ENCODE results near the gene USP17L11. TPM values are rescaled to one million over a fixed set of nuclear protein-coding genes. Genes with fewer than 3 reads are reported as not detected.

USP17L11 gene, protein sequence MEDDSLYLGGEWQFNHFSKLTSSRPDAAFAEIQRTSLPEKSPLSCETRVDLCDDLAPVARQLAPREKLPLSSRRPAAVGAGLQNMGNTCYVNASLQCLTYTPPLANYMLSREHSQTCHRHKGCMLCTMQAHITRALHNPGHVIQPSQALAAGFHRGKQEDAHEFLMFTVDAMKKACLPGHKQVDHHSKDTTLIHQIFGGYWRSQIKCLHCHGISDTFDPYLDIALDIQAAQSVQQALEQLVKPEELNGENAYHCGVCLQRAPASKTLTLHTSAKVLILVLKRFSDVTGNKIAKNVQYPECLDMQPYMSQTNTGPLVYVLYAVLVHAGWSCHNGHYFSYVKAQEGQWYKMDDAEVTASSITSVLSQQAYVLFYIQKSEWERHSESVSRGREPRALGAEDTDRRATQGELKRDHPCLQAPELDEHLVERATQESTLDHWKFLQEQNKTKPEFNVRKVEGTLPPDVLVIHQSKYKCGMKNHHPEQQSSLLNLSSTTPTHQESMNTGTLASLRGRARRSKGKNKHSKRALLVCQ
- total RNA-seq: not detected in 2 replicates

DNA sequence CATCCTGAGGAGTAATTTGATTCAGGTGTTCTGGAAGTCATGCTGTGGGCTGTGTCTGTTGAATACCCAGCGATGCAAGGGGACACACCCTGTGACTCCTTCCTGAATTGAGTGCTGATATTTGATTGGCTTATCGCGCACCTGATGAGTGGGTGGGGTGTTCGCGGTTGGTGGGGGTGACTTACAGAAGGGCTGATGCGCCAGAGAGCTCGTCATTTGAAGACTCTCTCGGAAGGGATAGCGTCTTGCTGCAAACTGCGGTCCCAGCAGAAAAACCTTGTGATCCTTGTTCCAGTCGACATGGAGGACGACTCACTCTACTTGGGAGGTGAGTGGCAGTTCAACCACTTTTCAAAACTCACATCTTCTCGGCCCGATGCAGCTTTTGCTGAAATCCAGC lies at the start of gene USP17L11:
Gene USP17L11 (plus strand): TSS at position 301 of the 400 bp plus-strand sequence. CDS start 0 bp downstream, at position 301.

DNA sequence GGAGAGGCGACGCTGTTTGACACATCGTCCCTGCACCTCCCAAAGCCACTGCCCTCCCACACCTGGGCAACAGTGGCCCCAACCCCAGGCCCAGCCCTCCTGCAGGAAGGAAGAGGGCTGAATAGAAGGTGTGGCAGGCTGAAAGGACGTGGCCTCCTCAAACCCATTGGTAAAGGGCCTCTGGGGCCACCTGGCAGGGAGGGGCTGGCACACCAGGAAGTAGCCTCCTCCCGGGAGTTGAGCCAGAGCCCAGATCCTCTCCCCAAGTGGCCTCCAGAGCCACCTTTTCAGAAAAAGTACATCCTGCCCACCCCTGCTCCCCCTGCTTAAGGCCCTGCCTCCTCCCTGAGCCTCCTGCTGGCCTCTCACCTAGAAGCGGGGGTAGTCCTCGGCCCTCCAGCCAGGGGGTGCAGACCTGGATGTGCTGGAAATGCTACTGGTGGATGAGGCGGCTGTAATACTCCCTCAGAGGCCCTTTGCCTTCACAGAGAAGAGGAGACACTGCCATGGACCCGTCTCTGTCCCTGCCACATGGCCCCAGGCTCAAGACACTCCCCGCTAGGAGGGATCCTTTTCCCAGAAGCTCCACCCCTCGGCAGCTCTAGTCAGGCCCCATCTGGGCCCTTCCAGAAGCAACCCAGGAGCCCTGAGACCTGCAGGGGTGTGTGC lies 45.3 kb upstream of the USP17L11 start, which contains the start of gene FAM90A26:
Gene FAM90A26 (plus strand): TSS at position 619 of the 669 bp plus-strand sequence. CDS start 2,764 bp downstream, outside the sequence.

DNA sequence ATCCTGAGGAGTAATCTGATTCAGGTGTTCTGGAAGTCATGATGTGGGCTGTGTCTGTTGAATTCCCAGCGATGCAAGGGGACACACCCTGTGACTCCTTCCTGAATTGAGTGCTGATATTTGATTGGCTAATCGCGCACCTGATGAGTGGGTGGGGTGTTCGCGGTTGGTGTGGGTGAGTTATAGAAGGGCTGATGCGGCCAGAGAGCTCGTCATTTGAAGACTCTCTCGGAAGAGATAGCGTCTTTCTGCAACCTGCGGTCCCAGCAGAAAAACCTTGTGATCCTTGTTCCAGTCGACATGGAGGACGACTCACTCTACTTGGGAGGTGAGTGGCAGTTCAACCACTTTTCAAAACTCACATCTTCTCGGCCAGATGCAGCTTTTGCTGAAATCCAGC lies 4.8 kb upstream of the USP17L11 start, which contains the start of gene USP17L10:
Gene USP17L10 (plus strand): TSS at position 301 of the 400 bp plus-strand sequence. CDS start 0 bp downstream, at position 301.

DNA sequence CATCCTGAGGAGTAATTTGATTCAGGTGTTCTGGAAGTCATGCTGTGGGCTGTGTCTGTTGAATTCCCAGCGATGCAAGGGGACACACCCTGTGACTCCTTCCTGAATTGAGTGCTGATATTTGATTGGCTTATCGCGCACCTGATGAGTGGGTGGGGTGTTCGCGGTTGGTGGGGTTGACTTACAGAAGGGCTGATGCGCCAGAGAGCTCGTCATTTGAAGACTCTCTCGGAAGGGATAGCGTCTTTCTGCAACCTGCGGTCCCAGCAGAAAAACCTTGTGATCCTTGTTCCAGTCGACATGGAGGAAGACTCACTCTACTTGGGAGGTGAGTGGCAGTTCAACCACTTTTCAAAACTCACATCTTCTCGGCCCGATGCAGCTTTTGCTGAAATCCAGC lies 4.6 kb downstream of the USP17L11 start, which contains the start of gene USP17L12:
Gene USP17L12 (plus strand): TSS at position 301 of the 400 bp plus-strand sequence. CDS start 0 bp downstream, at position 301.

DNA sequence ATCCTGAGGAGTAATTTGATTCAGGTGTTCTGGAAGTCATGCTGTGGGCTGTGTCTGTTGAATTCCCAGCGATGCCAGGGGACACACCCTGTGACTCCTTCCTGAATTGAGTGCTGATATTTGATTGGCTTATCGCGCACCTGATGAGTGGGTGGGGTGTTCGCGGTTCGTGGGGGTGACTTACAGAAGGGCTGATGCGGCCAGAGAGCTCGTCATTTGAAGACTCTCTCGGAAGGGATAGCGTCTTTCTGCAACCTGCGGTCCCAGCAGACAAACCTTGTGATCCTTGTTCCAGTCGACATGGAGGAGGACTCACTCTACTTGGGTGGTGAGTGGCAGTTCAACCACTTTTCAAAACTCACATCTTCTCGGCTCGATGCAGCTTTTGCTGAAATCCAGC lies 9.4 kb downstream of the USP17L11 start, which contains the start of gene USP17L13:
Gene USP17L13 (plus strand): TSS at position 301 of the 400 bp plus-strand sequence. CDS start 0 bp downstream, at position 301.

DNA sequence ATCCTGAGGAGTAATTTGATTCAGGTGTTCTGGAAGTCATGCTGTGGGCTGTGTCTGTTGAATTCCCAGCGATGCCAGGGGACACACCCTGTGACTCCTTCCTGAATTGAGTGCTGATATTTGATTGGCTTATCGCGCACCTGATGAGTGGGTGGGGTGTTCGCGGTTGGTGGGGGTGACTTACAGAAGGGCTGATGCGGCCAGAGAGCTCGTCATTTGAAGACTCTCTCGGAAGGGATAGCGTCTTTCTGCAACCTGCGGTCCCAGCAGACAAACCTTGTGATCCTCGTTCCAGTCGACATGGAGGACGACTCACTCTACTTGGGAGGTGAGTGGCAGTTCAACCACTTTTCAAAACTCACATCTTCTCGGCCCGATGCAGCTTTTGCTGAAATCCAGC lies 18.9 kb downstream of the USP17L11 start, which contains the start of gene USP17L15:
Gene USP17L15 (plus strand): TSS at position 301 of the 400 bp plus-strand sequence. CDS start 0 bp downstream, at position 301.

DNA sequence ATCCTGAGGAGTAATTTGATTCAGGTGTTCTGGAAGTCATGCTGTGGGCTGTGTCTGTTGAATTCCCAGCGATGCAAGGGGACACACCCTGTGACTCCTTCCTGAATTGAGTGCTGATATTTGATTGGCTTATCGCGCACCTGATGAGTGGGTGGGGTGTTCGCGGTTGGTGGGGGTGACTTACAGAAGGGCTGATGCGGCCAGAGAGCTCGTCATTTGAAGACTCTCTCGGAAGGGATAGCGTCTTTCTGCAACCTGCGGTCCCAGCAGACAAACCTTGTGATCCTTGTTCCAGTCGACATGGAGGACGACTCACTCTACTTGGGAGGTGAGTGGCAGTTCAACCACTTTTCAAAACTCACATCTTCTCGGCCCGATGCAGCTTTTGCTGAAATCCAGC lies 28.4 kb downstream of the USP17L11 start, which contains the start of gene USP17L17:
Gene USP17L17 (plus strand): TSS at position 301 of the 400 bp plus-strand sequence. CDS start 0 bp downstream, at position 301.

DNA sequence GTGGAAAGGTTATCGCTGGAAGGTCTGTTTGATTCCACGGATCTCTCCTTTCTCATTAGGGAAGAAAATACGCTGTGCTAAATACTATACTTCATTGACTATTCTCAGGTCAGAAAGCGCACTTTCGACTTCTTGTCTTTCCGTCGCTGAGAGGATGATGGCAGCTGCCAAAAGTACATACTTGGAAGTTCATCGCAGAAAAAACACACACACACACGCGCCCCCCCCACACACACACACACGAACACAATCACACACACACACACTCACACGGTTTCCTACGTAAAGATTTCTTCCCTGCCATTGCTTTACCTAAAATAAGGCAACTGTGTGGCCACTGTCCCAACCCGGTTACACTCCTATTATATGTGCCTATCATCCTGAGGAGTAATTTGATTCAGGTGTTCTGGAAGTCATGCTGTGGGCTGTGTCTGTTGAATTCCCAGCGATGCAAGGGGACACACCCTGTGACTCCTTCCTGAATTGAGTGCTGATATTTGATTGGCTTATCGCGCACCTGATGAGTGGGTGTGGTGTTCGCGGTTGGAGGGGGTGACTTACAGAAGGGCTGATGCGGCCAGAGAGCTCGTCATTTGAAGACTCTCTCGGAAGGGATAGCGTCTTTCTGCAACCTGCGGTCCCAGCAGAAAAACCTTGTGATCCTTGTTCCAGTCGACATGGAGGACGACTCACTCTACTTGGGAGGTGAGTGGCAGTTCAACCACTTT lies 32.9 kb downstream of the USP17L11 start, which contains the start of gene USP17L18:
Gene USP17L18 (plus strand): TSS at position 678 of the 728 bp plus-strand sequence. CDS start 0 bp downstream, at position 678.

DNA sequence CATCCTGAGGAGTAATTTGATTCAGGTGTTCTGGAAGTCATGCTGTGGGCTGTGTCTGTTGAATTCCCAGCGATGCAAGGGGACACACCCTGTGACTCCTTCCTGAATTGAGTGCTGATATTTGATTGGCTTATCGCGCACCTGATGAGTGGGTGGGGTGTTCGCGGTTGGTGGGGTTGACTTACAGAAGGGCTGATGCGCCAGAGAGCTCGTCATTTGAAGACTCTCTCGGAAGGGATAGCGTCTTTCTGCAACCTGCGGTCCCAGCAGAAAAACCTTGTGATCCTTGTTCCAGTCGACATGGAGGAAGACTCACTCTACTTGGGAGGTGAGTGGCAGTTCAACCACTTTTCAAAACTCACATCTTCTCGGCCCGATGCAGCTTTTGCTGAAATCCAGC lies 37.9 kb downstream of the USP17L11 start, which contains the start of gene USP17L19:
Gene USP17L19 (plus strand): TSS at position 301 of the 400 bp plus-strand sequence. CDS start 0 bp downstream, at position 301.

DNA sequence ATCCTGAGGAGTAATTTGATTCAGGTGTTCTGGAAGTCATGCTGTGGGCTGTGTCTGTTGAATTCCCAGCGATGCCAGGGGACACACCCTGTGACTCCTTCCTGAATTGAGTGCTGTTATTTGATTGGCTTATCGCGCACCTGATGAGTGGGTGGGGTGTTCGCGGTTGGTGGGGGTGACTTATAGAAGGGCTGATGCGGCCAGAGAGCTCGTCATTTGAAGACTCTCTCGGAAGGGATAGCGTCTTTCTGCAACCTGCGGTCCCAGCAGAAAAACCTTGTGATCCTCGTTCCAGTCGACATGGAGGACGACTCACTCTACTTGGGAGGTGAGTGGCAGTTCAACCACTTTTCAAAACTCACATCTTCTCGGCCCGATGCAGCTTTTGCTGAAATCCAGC lies 42.6 kb downstream of the USP17L11 start, which contains the start of gene USP17L20:
Gene USP17L20 (plus strand): TSS at position 301 of the 400 bp plus-strand sequence. CDS start 0 bp downstream, at position 301.

DNA sequence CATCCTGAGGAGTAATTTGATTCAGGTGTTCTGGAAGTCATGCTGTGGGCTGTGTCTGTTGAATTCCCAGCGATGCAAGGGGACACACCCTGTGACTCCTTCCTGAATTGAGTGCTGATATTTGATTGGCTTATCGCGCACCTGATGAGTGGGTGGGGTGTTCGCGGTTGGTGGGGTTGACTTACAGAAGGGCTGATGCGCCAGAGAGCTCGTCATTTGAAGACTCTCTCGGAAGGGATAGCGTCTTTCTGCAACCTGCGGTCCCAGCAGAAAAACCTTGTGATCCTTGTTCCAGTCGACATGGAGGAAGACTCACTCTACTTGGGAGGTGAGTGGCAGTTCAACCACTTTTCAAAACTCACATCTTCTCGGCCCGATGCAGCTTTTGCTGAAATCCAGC lies 47.4 kb downstream of the USP17L11 start, which contains the start of gene USP17L21:
Gene USP17L21 (plus strand): TSS at position 301 of the 400 bp plus-strand sequence. CDS start 0 bp downstream, at position 301.

Other genes starting within 250 kb of the USP17L11 start
- gene FAM90A26, start 45.0 kb upstream of the USP17L11 start, total RNA-seq: not detected in 2 replicates
- not detected in 2 replicates for gene USP17L10, start 4.7 kb upstream of the USP17L11 start, total RNA-seq
- not detected in 2 replicates for gene USP17L12, start 4.7 kb downstream of the USP17L11 start, total RNA-seq
- not detected in 2 replicates for gene USP17L13, start 9.5 kb downstream of the USP17L11 start, total RNA-seq
- gene USP17L15, start 19.0 kb downstream of the USP17L11 start, total RNA-seq: not detected in 2 replicates
- not detected in 2 replicates for gene USP17L17, start 28.5 kb downstream of the USP17L11 start, total RNA-seq
- not detected in 2 replicates for gene USP17L18, start 33.2 kb downstream of the USP17L11 start, total RNA-seq
- gene USP17L19, start 38.0 kb downstream of the USP17L11 start, total RNA-seq: not detected in 2 replicates
- gene USP17L20, start 42.7 kb downstream of the USP17L11 start, total RNA-seq: not detected in 2 replicates
- not detected in 2 replicates for gene USP17L21, start 47.5 kb downstream of the USP17L11 start, total RNA-seq
- gene USP17L22, start 52.2 kb downstream of the USP17L11 start, total RNA-seq: not detected in 2 replicates
- gene USP17L24, start 109.8 kb downstream of the USP17L11 start, total RNA-seq: not detected in 2 replicates
- gene USP17L25, start 114.5 kb downstream of the USP17L11 start, total RNA-seq: not detected in 2 replicates
- gene USP17L26, start 119.3 kb downstream of the USP17L11 start, total RNA-seq: not detected in 2 replicates
- gene USP17L5, start 124.0 kb downstream of the USP17L11 start, total RNA-seq: not detected in 2 replicates
- not detected in 2 replicates for gene USP17L27, start 128.7 kb downstream of the USP17L11 start, total RNA-seq
- gene USP17L28, start 133.5 kb downstream of the USP17L11 start, total RNA-seq: not detected in 2 replicates
- gene USP17L29, start 138.2 kb downstream of the USP17L11 start, total RNA-seq: not detected in 2 replicates
- gene USP17L30, start 147.7 kb downstream of the USP17L11 start, total RNA-seq: not detected in 2 replicates
- gene DEFB131A, start 229.0 kb downstream of the USP17L11 start, total RNA-seq: not detected in 2 replicates

All from pericardium fibroblast (primary cell).